Neural crest cell (in vitro differentiated cells): Measurements from ENCODE around the gene MIS18BP1. TPM values are rescaled to one million over a fixed set of nuclear protein-coding genes. Genes with fewer than 3 reads are reported as not detected.

Source experiments
- DNase-seq: peaks from one replicate; pipeline ENCODE4 v3.0.0; 2021; ENCODE audit warnings: low read depth, mixed read lengths, low spot score
- H3K27ac Mint-ChIP-seq: one replicate; pipeline ENCODE4 v1.8.0; 2021; ENCODE audit warnings: mild to moderate bottlenecking, mixed read lengths; ENCODE audit not compliant: unreplicated experiment
- H3K27me3 Mint-ChIP-seq: 2 replicates; pipeline ENCODE4 v1.8.0; 2021; ENCODE audit warnings: low read depth, mild to moderate bottlenecking, mixed read lengths
- H3K36me3 Mint-ChIP-seq: 2 replicates; pipeline ENCODE4 v1.8.0; 2021; ENCODE audit warnings: low read depth, mild to moderate bottlenecking, mixed read lengths
- H3K4me1 Mint-ChIP-seq: 2 replicates; pipeline ENCODE4 v1.8.0; 2021; ENCODE audit warnings: mixed read lengths
- H3K4me3 Mint-ChIP-seq: one replicate; pipeline ENCODE4 v1.8.0; 2021; ENCODE audit warnings: mild to moderate bottlenecking, mixed read lengths
- H3K9me3 Mint-ChIP-seq: 2 replicates; pipeline ENCODE4 v1.8.0; 2021; ENCODE audit warnings: mixed read lengths
- CTCF ChIP-seq: fragments of 200-600 bp; sonication (generic); conservative IDR thresholded peaks from 2 replicates; pipeline ENCODE4 v1.5.0; 2021; ENCODE audit warnings: antibody characterized with exemption, mild to moderate bottlenecking
- total RNA-seq: library from RNA; stranded (reverse); gene quantifications from 2 replicates; pipeline ENCODE4 v1.2.1, GENCODE V29; 2021

The MIS18BP1 gene
- total RNA-seq, 1 donor from 2014 or later: 55.2 TPM

- TF ChIP-seq CTCF: no peak
- Mint-ChIP-seq H3K9me3 (no peaks in the 10 kb centered on the region), H3K27me3 (no peaks in the 10 kb centered on the region), H3K4me3 (no peak overlapping the region), H3K27ac (no peak overlapping the region), H3K36me3 (peaks cover 25% of the 10 kb centered on the region), H3K4me1 (no peaks in the 10 kb centered on the region)
- no peak for DNase-seq
These were observed 40.8 kb downstream of the MIS18BP1 start for GRCh38 chr14:45212231-45212630.

GRCh38 chr14:45211295-45211694 is 41.7 kb downstream of the MIS18BP1 start:
- Mint-ChIP-seq H3K27ac (no peak overlapping the region), H3K9me3 (no peaks in the 10 kb centered on the region), H3K4me3 (no peak overlapping the region), H3K4me1 (no peaks in the 10 kb centered on the region), H3K36me3 (peaks cover 28% of the 10 kb centered on the region), H3K27me3 (no peaks in the 10 kb centered on the region)
- no peak for TF ChIP-seq CTCF
- no peak for DNase-seq

GRCh38 chr14:45210159-45210558 is 42.8 kb downstream of the MIS18BP1 start:
- Mint-ChIP-seq H3K36me3 (peaks cover 31% of the 10 kb centered on the region), H3K27ac (no peak overlapping the region), H3K4me3 (no peak overlapping the region), H3K4me1 (no peaks in the 10 kb centered on the region), H3K27me3 (no peaks in the 10 kb centered on the region), H3K9me3 (no peaks in the 10 kb centered on the region)
- no peak for TF ChIP-seq CTCF
- no peak for DNase-seq

GRCh38 chr14:45204241-45204640 is 48.8 kb downstream of the MIS18BP1 start:
- Mint-ChIP-seq H3K4me3 (no peak overlapping the region), H3K27ac (no peak overlapping the region), H3K4me1 (no peaks in the 10 kb centered on the region), H3K9me3 (no peaks in the 10 kb centered on the region), H3K27me3 (no peaks in the 10 kb centered on the region), H3K36me3 (peaks cover 11% of the 10 kb centered on the region)
- DNase-seq: no peak
- no peak for TF ChIP-seq CTCF

- Mint-ChIP-seq H3K27me3 (no peaks in the 10 kb centered on the region), H3K27ac (no peak overlapping the region), H3K4me1 (no peaks in the 10 kb centered on the region), H3K36me3 (peaks cover 12% of the 10 kb centered on the region), H3K4me3 (no peak overlapping the region), H3K9me3 (no peaks in the 10 kb centered on the region)
- no peak for DNase-seq
- TF ChIP-seq CTCF: no peak
These were observed 51.1 kb downstream of the MIS18BP1 start for GRCh38 chr14:45201905-45202304.

GRCh38 chr14:45199230-45199629 is 53.8 kb downstream of the MIS18BP1 start:
- no peak for DNase-seq
- Mint-ChIP-seq H3K4me1 (no peaks in the 10 kb centered on the region), H3K27me3 (no peaks in the 10 kb centered on the region), H3K27ac (no peak overlapping the region), H3K9me3 (no peaks in the 10 kb centered on the region), H3K36me3 (peaks cover 9% of the 10 kb centered on the region), H3K4me3 (no peak overlapping the region)
- no peak for TF ChIP-seq CTCF
